Mucosa of stomach (tissue), 1 donor: Measurements from ENCODE around the gene EFCAB11.

ENCODE experiments used
- H3K27me3 ChIP-seq: one replicate; pipeline ENCODE4 v1.7.0; 2013; ENCODE audit warnings: mild to moderate bottlenecking, low read length; ENCODE audit not compliant: control insufficient read depth, insufficient read depth
- H3K36me3 ChIP-seq: one replicate; pipeline ENCODE4 v1.7.0; 2013; ENCODE audit warnings: low read length; ENCODE audit not compliant: control insufficient read depth, insufficient read depth
- H3K4me1 ChIP-seq: one replicate; pipeline ENCODE4 v1.7.0; 2013; ENCODE audit warnings: mild to moderate bottlenecking, low read length; ENCODE audit not compliant: control insufficient read depth, insufficient read depth
- H3K4me3 ChIP-seq: one replicate; pipeline ENCODE4 v1.7.0; 2013; ENCODE audit warnings: low read length
- H3K9ac ChIP-seq: one replicate; pipeline ENCODE4 v1.7.0; 2013; ENCODE audit warnings: mild to moderate bottlenecking, low read length, moderate library complexity
- H3K9me3 ChIP-seq: one replicate; pipeline ENCODE4 v1.7.0; 2013; ENCODE audit warnings: mild to moderate bottlenecking, low read length, moderate library complexity; ENCODE audit not compliant: control insufficient read depth
- donor health status: Pancreatic carcinoma.

The EFCAB11 gene

DNA sequence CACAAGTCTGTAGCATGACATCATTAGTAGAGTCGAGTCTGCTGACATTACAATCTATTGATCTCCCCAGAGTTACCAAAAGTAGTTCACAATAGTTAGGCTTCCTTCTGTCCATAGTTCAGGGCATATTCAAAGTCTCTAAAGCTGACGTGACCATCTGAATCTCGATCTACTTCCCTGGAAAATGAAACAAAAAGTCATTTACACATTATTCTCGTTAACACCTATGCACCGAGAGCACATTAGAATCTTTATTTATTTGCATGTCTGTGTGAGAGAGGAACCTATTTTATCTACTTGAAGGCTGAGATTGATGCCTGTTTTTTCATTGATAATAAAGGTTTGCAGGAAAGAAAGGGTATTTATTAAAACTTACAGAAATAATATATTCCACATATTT, 157.4 kb downstream of the EFCAB11 start:
- no peaks in the 10 kb centered on the region for H3K4me1 ChIP-seq
- no peaks in the 10 kb centered on the region for H3K27me3 ChIP-seq
- H3K4me3 ChIP-seq: no peak overlapping the region
- H3K9me3 ChIP-seq: no peaks in the 10 kb centered on the region
- no peaks in the 10 kb centered on the region for H3K36me3 ChIP-seq
- H3K9ac ChIP-seq: no peak overlapping the region

- no peaks in the 10 kb centered on the region for H3K4me1 ChIP-seq
- H3K9me3 ChIP-seq: no peaks in the 10 kb centered on the region
- H3K36me3 ChIP-seq: no peaks in the 10 kb centered on the region
- no peak overlapping the region for H3K9ac ChIP-seq
- no peaks in the 10 kb centered on the region for H3K27me3 ChIP-seq
- H3K4me3 ChIP-seq: no peak overlapping the region
Observed at GRCh38 chr14:89794096-89794495, 160.4 kb downstream of the EFCAB11 start.

DNA sequence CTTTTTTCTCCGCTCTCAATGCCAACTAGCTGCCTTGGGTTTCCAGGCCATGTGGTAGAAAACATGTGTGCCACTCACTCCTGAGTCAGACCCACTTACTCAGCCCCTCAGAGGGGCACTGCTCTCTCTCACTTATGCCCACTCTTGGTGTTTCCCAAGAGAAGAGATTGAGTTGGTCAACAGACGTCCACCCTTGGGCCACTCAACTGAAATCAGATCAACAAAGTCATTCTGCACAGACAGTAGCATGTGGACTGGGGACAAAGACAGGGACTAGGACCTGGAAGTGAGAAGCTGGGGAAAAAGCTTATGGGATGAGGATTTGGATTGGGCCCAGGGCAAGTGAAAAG, 161.2 kb downstream of the EFCAB11 start:
- Histone ChIP-seq H3K36me3 (no peaks in the 10 kb centered on the region), H3K4me1 (no peaks in the 10 kb centered on the region), H3K27me3 (no peaks in the 10 kb centered on the region), H3K9me3 (no peaks in the 10 kb centered on the region), H3K9ac (no peak overlapping the region), H3K4me3 (no peak overlapping the region)

GRCh38 chr14:89792489-89793366, 161.8 kb downstream of the EFCAB11 start:
- Histone ChIP-seq H3K9ac (no peak overlapping the region), H3K27me3 (no peaks in the 10 kb centered on the region), H3K4me3 (no peak overlapping the region), H3K9me3 (no peaks in the 10 kb centered on the region), H3K36me3 (no peaks in the 10 kb centered on the region), H3K4me1 (no peaks in the 10 kb centered on the region)

- Histone ChIP-seq H3K9ac (no peak overlapping the region), H3K27me3 (no peaks in the 10 kb centered on the region), H3K36me3 (no peaks in the 10 kb centered on the region), H3K9me3 (no peaks in the 10 kb centered on the region), H3K4me3 (no peak overlapping the region), H3K4me1 (no peaks in the 10 kb centered on the region)
Observed at GRCh38 chr14:89787525-89787924, 167.0 kb downstream of the EFCAB11 start.

DNA sequence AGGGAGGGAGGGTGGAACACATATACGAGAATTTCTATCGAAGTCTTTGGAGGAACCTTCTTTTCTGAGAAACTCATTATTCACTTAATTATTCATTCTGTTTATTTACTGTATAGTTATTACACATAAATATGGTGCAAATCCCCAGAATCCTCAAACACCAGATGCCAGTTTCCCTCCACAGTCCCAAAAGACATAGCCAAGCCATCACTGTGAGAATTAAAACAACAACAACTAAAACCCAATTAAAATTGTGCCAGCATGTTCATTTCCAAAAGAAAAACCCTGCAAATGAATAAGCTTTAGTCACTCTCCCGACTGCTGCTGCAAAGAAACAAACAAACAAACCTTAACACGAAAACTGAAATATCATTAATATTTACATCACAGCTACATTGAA, 173.5 kb downstream of the EFCAB11 start:
- no peaks in the 10 kb centered on the region for H3K9me3 ChIP-seq
- no peaks in the 10 kb centered on the region for H3K4me1 ChIP-seq
- no peak overlapping the region for H3K9ac ChIP-seq
- no peak overlapping the region for H3K4me3 ChIP-seq
- H3K36me3 ChIP-seq: no peaks in the 10 kb centered on the region
- no peaks in the 10 kb centered on the region for H3K27me3 ChIP-seq

- no peaks in the 10 kb centered on the region for H3K27me3 ChIP-seq
Observed at GRCh38 chr14:89779707-89780106, 174.8 kb downstream of the EFCAB11 start.

GRCh38 chr14:89775946-89776345, 178.6 kb downstream of the EFCAB11 start:
- peaks cover 6% of the 10 kb centered on the region for H3K4me1 ChIP-seq

More at GRCh38 chr14:89779707-89780106, 174.8 kb downstream of the EFCAB11 start:
- no peaks in the 10 kb centered on the region for H3K36me3 ChIP-seq
- no peak overlapping the region for H3K4me3 ChIP-seq
- no peaks in the 10 kb centered on the region for H3K9me3 ChIP-seq
- H3K4me1 ChIP-seq: no peaks in the 10 kb centered on the region
- H3K9ac ChIP-seq: no peak overlapping the region

GRCh38 chr14:89775151-89775550, 179.4 kb downstream of the EFCAB11 start:
- Histone ChIP-seq H3K36me3 (no peaks in the 10 kb centered on the region), H3K4me1 (peaks cover 6% of the 10 kb centered on the region), H3K9me3 (no peaks in the 10 kb centered on the region), H3K27me3 (no peaks in the 10 kb centered on the region), H3K4me3 (no peak overlapping the region), H3K9ac (no peak overlapping the region)

More at GRCh38 chr14:89775946-89776345, 178.6 kb downstream of the EFCAB11 start:
- no peaks in the 10 kb centered on the region for H3K27me3 ChIP-seq
- H3K9ac ChIP-seq: no peak overlapping the region
- H3K4me3 ChIP-seq: no peak overlapping the region
- no peaks in the 10 kb centered on the region for H3K36me3 ChIP-seq
- no peaks in the 10 kb centered on the region for H3K9me3 ChIP-seq

GRCh38 chr14:89773644-89774316, 180.8 kb downstream of the EFCAB11 start:
- Histone ChIP-seq H3K9me3 (no peaks in the 10 kb centered on the region), H3K27me3 (no peaks in the 10 kb centered on the region), H3K36me3 (no peaks in the 10 kb centered on the region), H3K4me3 (no peak overlapping the region), H3K4me1 (peaks cover 6% of the 10 kb centered on the region), H3K9ac (no peak overlapping the region)

GRCh38 chr14:89773151-89773550, 181.4 kb downstream of the EFCAB11 start:
- H3K9me3 ChIP-seq: no peaks in the 10 kb centered on the region
- H3K4me3 ChIP-seq: no peak overlapping the region
- H3K27me3 ChIP-seq: no peaks in the 10 kb centered on the region
- no peaks in the 10 kb centered on the region for H3K36me3 ChIP-seq
- H3K9ac ChIP-seq: no peak overlapping the region
- peaks cover 6% of the 10 kb centered on the region for H3K4me1 ChIP-seq

GRCh38 chr14:89771251-89771650, 183.3 kb downstream of the EFCAB11 start:
- Histone ChIP-seq H3K9me3 (no peaks in the 10 kb centered on the region), H3K36me3 (no peaks in the 10 kb centered on the region), H3K9ac (no peak overlapping the region), H3K4me1 (peaks cover 6% of the 10 kb centered on the region), H3K4me3 (no peak overlapping the region), H3K27me3 (no peaks in the 10 kb centered on the region)
